Epithelial cell of proximal tubule (primary cell): Measurements from ENCODE around the gene C12orf60. TPM values are rescaled to one million over a fixed set of nuclear protein-coding genes. Genes with fewer than 3 reads are reported as not detected.
A peak's percentile ranks its signal among the peaks of the same experiment; 100 is the strongest.

Experiments
- DNase-seq: peaks from one replicate; pipeline ENCODE4 v3.0.0-alpha.2; 2011; ENCODE audit warnings: low read depth
- H3K4me3 ChIP-seq: 2 replicates; pipeline ENCODE4 v1.5.1; 2011; ENCODE audit warnings: low read depth, mild to moderate bottlenecking, low read length
- CTCF ChIP-seq: conservative IDR thresholded peaks from 2 replicates; pipeline ENCODE4 v1.5.1; 2012; ENCODE audit warnings: low read depth, mild to moderate bottlenecking, low read length
- total RNA-seq: library from RNA; depleted of rRNA; stranded (reverse); fragments of >200 nt; gene quantifications from 2 replicates; pipeline ENCODE4 v1.2.3, GENCODE V29; 2015

Gene C12orf60
- total RNA-seq, 1 donor from 2014 or later: 1.2 TPM

GRCh38 chr12:14852880-14853279 lies 49.4 kb downstream of the C12orf60 start:
- H3K4me3 ChIP-seq: no peak overlapping the region
- no peak for TF ChIP-seq CTCF
- no peak for DNase-seq

GRCh38 chr12:14853961-14854360 lies 50.5 kb downstream of the C12orf60 start:
- TF ChIP-seq CTCF: no peak
- no peak for DNase-seq
- no peak overlapping the region for H3K4me3 ChIP-seq

GRCh38 chr12:14854586-14855183 lies 51.2 kb downstream of the C12orf60 start:
- no peak for DNase-seq
- H3K4me3 ChIP-seq: no peak overlapping the region
- peak; percentile 9 for TF ChIP-seq CTCF

GRCh38 chr12:14858513-14858912 lies 55.0 kb downstream of the C12orf60 start:
- TF ChIP-seq CTCF: no peak
- no peak overlapping the region for H3K4me3 ChIP-seq
- no peak for DNase-seq

- no peak overlapping the region for H3K4me3 ChIP-seq
- TF ChIP-seq CTCF: no peak
- DNase-seq: no peak
Observed at GRCh38 chr12:14860490-14860889, 57.0 kb downstream of the C12orf60 start.

GRCh38 chr12:14868916-14869506 lies 65.5 kb downstream of the C12orf60 start:
- no peak overlapping the region for H3K4me3 ChIP-seq
- TF ChIP-seq CTCF: no peak
- no peak for DNase-seq

GRCh38 chr12:14871247-14871646 lies 67.8 kb downstream of the C12orf60 start:
- no peak for TF ChIP-seq CTCF
- DNase-seq: no peak
- no peak overlapping the region for H3K4me3 ChIP-seq
